K562 (cell line): ENCODE results near the gene CXXC1. TPM values are rescaled to one million over a fixed set of nuclear protein-coding genes. Genes with fewer than 3 reads are reported as not detected.
A peak's percentile ranks its signal among the peaks of the same experiment; 100 is the strongest.

Experiments used
- ATAC-seq: fragments of 200-7000 bp; cut with Tn5 transposase; 3 replicates; pipeline ENCODE4 v1.9.1; 2020; ENCODE audit warnings: moderate library complexity
- BruUV-seq: library from RNA; stranded (reverse); fragments of 400-500 nt; replicated peaks from 2 replicates; lab custom pipeline; 2021; lab: Mats Ljungman, UMichigan
- CTCF ChIA-PET: fragments of 300-600 bp; formaldehyde crosslinking; extraction: SDS; loops from one replicate; lab custom pipeline; 2021; ENCODE audit warnings: low intra/inter-chr PET ratio; lab: Yijun Ruan, JAX
- POLR2A ChIA-PET: fragments of 300-600, 350-650 bp; sonication (Branson Sonifier 250); formaldehyde crosslinking; extraction: SDS; loops from one replicate; lab custom pipeline; 2021; ENCODE audit warnings: antibody characterized with exemption, inconsistent platforms; lab: Yijun Ruan, JAX
- DNase-seq, 4 experiments: peaks; one replicate each; pipeline versions ENCODE4 v3.0.0 to v3.0.0-alpha.2; 2011 to 2018; ENCODE audit warnings: low spot score in 3 of 4, mixed read lengths in 3 of 4; ENCODE audit errors: extremely low read depth in 1 of 4
- FAIRE-seq: peaks from 2 replicates; lab custom pipeline; 2011; peaks lifted over from hg19 to GRCh38; lab: Jason Lieb, UNC
- H2AFZ ChIP-seq: 2 replicates; pipeline ENCODE4 v1.6.0; 2011; ENCODE audit warnings: low read depth, low read length, control low read depth, inconsistent platforms
- H3K27ac ChIP-seq: fragments of 200-600 bp; 3 replicates; pipeline ENCODE4 v1.8.0; 2011; ENCODE audit warnings: low read depth, mild to moderate bottlenecking, control low read depth, inconsistent platforms, low read length, moderate library complexity, mixed read lengths; ENCODE audit errors: extremely low read depth
- H3K27me3 ChIP-seq, 2 experiments: fragments of 300-600 bp in 1 of 2; 2 replicates in 1 of 2; 3 replicates in 1 of 2; pipeline versions ENCODE4 v1.6.0 to v1.8.0; 2011; ENCODE audit warnings: inconsistent platforms in 2 of 2, low read length in 2 of 2, mild to moderate bottlenecking in 1 of 2, mixed read lengths in 1 of 2, moderate library complexity in 1 of 2; ENCODE audit not compliant: control insufficient read depth in 2 of 2, insufficient read depth in 2 of 2
- H3K36me3 ChIP-seq: fragments of 300-600 bp; 3 replicates; pipeline ENCODE4 v1.8.0; 2011; ENCODE audit warnings: mild to moderate bottlenecking, low read length, inconsistent platforms; ENCODE audit not compliant: control insufficient read depth, insufficient read depth
- H3K4me1 ChIP-seq, 2 experiments: fragments of 200-600 bp in 1 of 2; replicated peaks in 1 of 2; 2 replicates in 1 of 2; 3 replicates in 1 of 2; pipeline versions ENCODE4 v1.5.1 to v1.8.0; 2011; ENCODE audit warnings: inconsistent platforms in 2 of 2, low read length in 2 of 2, mild to moderate bottlenecking in 1 of 2, mixed read lengths in 1 of 2, moderate library complexity in 1 of 2; ENCODE audit not compliant: control insufficient read depth in 2 of 2, insufficient read depth in 2 of 2
- H3K4me2 ChIP-seq: 2 replicates; pipeline ENCODE4 v1.6.1; 2011; ENCODE audit warnings: low read length, control low read depth, inconsistent platforms, mixed read lengths; ENCODE audit not compliant: insufficient read depth
- H3K4me3 ChIP-seq: fragments of 200-600 bp; sonication (generic), shearing (Covaris generic); 2 replicates; pipeline ENCODE4 v1.5.1; 2016; ENCODE audit warnings: control low read depth, inconsistent platforms
- H3K79me2 ChIP-seq: fragments of 200-600 bp; 3 replicates; pipeline ENCODE4 v1.8.0; 2011; ENCODE audit warnings: low read length, inconsistent platforms; ENCODE audit not compliant: control insufficient read depth, insufficient read depth
- H3K9ac ChIP-seq, 2 experiments: 2 replicates each; pipeline versions ENCODE4 v1.6.0 to v1.6.1; 2011; ENCODE audit warnings: low read depth in 2 of 2, low read length in 2 of 2, control low read depth in 1 of 2, inconsistent platforms in 1 of 2, mild to moderate bottlenecking in 1 of 2, mixed read lengths in 1 of 2; ENCODE audit not compliant: insufficient read depth in 1 of 2
- H3K9me1 ChIP-seq: one replicate; pipeline ENCODE4 v1.6.0; 2011; ENCODE audit warnings: inconsistent platforms, mild to moderate bottlenecking, low read length, moderate library complexity; ENCODE audit not compliant: control insufficient read depth, insufficient read depth
- H3K9me3 ChIP-seq: replicated peaks from 2 replicates; pipeline ENCODE4 v1.5.1; 2011; ENCODE audit warnings: low read depth, low read length, inconsistent platforms; ENCODE audit not compliant: control insufficient read depth, insufficient read depth
- H4K20me1 ChIP-seq: replicated peaks from 2 replicates; pipeline ENCODE4 v1.6.1; 2011; ENCODE audit warnings: low read length, inconsistent platforms, mixed read lengths; ENCODE audit not compliant: control insufficient read depth, insufficient read depth
- CREBBP ChIP-seq: IDR thresholded peaks from one replicate; pipeline ENCODE4 v1.6.1; 2012; ENCODE audit warnings: low read depth, mild to moderate bottlenecking, control low read depth, inconsistent platforms, low read length
- EZH2 ChIP-seq: IDR thresholded peaks from 2 replicates; pipeline ENCODE4 v1.6.1; 2012; ENCODE audit warnings: low read depth, mild to moderate bottlenecking, inconsistent platforms, low read length, borderline replicate concordance
- FOXP1 ChIP-seq: sonication (generic); formaldehyde crosslinking; IDR thresholded peaks from 2 replicates; pipeline ENCODE4 v1.8.0; 2022; ENCODE audit warnings: mild to moderate bottlenecking, missing genetic modification reagents
- HMG20A ChIP-seq: fragments of 450-650 bp; formaldehyde crosslinking; conservative IDR thresholded peaks from 2 replicates; pipeline ENCODE4 v1.4.0; 2020; ENCODE audit warnings: mild to moderate bottlenecking, mixed read lengths
- HNRNPH1 ChIP-seq: fragments of 200-400 bp; formaldehyde crosslinking; optimal IDR thresholded peaks from 2 replicates; pipeline ENCODE3; 2017; ENCODE audit warnings: low read depth, mild to moderate bottlenecking, low read length, moderate library complexity
- KAT8 ChIP-seq: fragments of 450-650 bp; IDR thresholded peaks from 2 replicates; pipeline ENCODE4 v1.6.1; 2016; ENCODE audit warnings: low read depth, mild to moderate bottlenecking
- ZNF239 ChIP-seq: fragments of 250-450 bp; sonication (Bioruptor Pico); IDR thresholded peaks from 2 replicates; pipeline ENCODE4 v1.4.0; 2020; ENCODE audit warnings: mild to moderate bottlenecking
- WGBS: fragments of 100-300 bp; shearing (Covaris generic); methylation state at CpG from one replicate; pipeline ENCODE4 v1.1.6; 2016; ENCODE audit warnings: low coverage, mixed read lengths; ENCODE audit not compliant: insufficient coverage; ENCODE audit errors: missing lambda C conversion rate; 5-methylcytosine and 5-hydroxymethylcytosine counted together
- in situ Hi-C: fragments of 300-500 bp; cut with MboI; formaldehyde crosslinking; loops from 4 replicates; pipeline ENCODE4 v1.15.0; 2018; ENCODE audit warnings: inconsistent platforms, mixed read lengths
- intact Hi-C: fragments of 100-400 bp; cut with micrococcal nuclease; formaldehyde crosslinking; loops from 2 replicates; pipeline ENCODE4 v1.14.2; 2022
- polyA plus RNA-seq, 8 experiments: library from polyadenylated mRNA; depleted of rRNA in 4 of 8; stranded (reverse) in 5 of 8; unstranded in 3 of 8; fragments of >200 nt; fragmentation: Nextera tagmentation in 2 of 8; fragmentation: Illumina TruSeq in 1 of 8; extraction: Ambion mirVana in 2 of 8; extraction: Trizol in 1 of 8; gene quantifications; 2 replicates each; pipeline versions ENCODE4 v1.2.1 to v1.2.3, GENCODE V29; 2011 to 2014; ENCODE audit warnings: inconsistent platforms in 1 of 8, missing spikeins in 1 of 8
- total RNA-seq, 7 experiments: library from RNA; depleted of rRNA in 6 of 7; stranded (reverse); fragments of >200 nt in 6 of 7; fragmentation: Illumina TruSeq in 2 of 7; extraction: Trizol in 2 of 7; gene quantifications; 2 replicates each; pipeline versions ENCODE4 v1.2.1 to v1.2.3, GENCODE V29; 2011 to 2021; ENCODE audit warnings: low replicate concordance in 1 of 7
- TF ChIP-seq, protein P1 (sequence below), 2 experiments: fragments of 450-650 bp in 1 of 2; sonication (generic) in 1 of 2; formaldehyde crosslinking in 1 of 2; IDR thresholded peaks in 1 of 2; conservative IDR thresholded peaks in 1 of 2; 2 replicates each; pipeline versions ENCODE4 v1.6.1 to v1.8.1; 2016 to 2023; ENCODE audit warnings: mild to moderate bottlenecking in 2 of 2, moderate library complexity in 2 of 2, inconsistent platforms in 1 of 2, missing genetic modification reagents in 1 of 2

The CXXC1 gene
- total and polyA plus RNA-seq, 9 of the 15 experiments (the other 6 are each of a cell fraction or from before 2014, with no cell fraction given) = 3.4 to 81.0 (median 34.1) TPM

DNA sequence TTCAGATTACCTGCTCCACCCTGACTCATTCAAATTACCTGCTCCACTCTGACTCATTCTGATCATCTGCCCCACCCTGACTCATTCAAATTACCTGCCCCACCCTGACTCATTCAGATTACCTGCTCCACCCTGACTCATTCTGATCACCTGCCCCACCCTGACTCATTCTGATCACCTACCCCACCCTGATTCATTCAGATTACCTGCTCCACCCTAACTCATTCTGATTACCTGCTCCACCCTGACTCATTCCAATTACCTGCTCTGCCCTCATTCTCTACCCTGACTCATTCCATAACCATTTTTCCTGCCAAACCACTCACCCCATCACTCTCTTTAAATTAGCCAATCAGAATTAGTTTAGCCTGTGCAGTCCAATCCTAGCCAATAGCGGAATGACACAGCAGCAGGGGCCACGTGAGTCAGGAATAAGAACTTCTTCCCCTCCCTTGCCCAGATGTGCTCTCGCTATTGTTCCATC, 47.4 kb downstream of the CXXC1 start:
- Histone ChIP-seq H3K4me2 (no peak overlapping the region), H3K4me3 (no peak overlapping the region), H3K9ac (no peak overlapping the region), H3K27me3 (no peaks in the 10 kb centered on the region), H4K20me1 (no peaks in the 10 kb centered on the region), H3K79me2 (no peaks in the 10 kb centered on the region)
- POLR2A ChIA-PET = no interaction called here
- BruUV-seq = no TSS peak
- ATAC-seq = no peak
- FAIRE-seq = no peak
- TF ChIP-seq HNRNPH1 (no peak), EZH2 (no peak), ZNF239 (CRISPR knock-in tag) (no peak), FOXP1 (CRISPR knock-in tag) (no peak), CREBBP (no peak), KAT8 (no peak), HMG20A (CRISPR knock-in tag) (no peak)
- TF ChIP-seq, protein P1, sequence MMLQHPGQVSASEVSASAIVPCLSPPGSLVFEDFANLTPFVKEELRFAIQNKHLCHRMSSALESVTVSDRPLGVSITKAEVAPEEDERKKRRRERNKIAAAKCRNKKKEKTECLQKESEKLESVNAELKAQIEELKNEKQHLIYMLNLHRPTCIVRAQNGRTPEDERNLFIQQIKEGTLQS (IDR thresholded peaks at IDR 0.05) = 0 out of 2 replicates have a peak, but pooled peaks have one; percentile 20
- TF ChIP-seq, protein P1 (CRISPR knock-in tag; conservative IDR thresholded peaks at IDR 0.05) = no peak
- TF ChIP-seq, all 486 proteins: peak for 1
- no peak overlapping the region for H3K27ac ChIP-seq
- in situ Hi-C loops = no loop called here
- no peaks in the 10 kb centered on the region for H3K36me3 ChIP-seq
- intact Hi-C loops = no loop called here
- no peaks in the 10 kb centered on the region for H3K9me1 ChIP-seq
- H3K4me1 ChIP-seq = no peaks in the 10 kb centered on the region
- no peak for DNase-seq
- CTCF ChIA-PET = no interaction called here
- H2AFZ ChIP-seq = no peak overlapping the region
- H3K9me3 ChIP-seq = no peaks in the 10 kb centered on the region; the same call in 1 of the 2 replicates
- WGBS = 33% methylated on average over 1 of the region's 3 CpGs
